ENCODE results near the gene DAGLA. TPM values are rescaled to one million over a fixed set of nuclear protein-coding genes. Genes with fewer than 3 reads are reported as not detected.

Gene DAGLA
- total RNA-seq, 1 experiment from 2014 or later: 8.6 TPM

- no peaks in the 10 kb centered on the region for H3F3A ChIP-seq (ENCODE audit: low read length, unreplicated experiment)
- intact Hi-C loops (cut with micrococcal nuclease): no loop called here
- no peaks in the 10 kb centered on the region for H3K79me2 ChIP-seq (ENCODE audit: low read length)
- H4K20me1 ChIP-seq (ENCODE audit: low read length): no peaks in the 10 kb centered on the region
- H3K4me1 ChIP-seq (ENCODE audit: insufficient read depth, low read length): peaks cover 62% of the 10 kb centered on the region
- no peak overlapping the region for H3K4me3 ChIP-seq (ENCODE audit: low read length)
- H3K9ac ChIP-seq (ENCODE audit: low read length): no peak overlapping the region
- no peak overlapping the region for H2AFZ ChIP-seq (ENCODE audit: low read length)
- BruUV-seq (replicated peaks): no TSS peak
- no peaks in the 10 kb centered on the region for H3K9me2 ChIP-seq (replicated peaks; ENCODE audit: low read length)
- no peaks in the 10 kb centered on the region for H3K27me3 ChIP-seq (ENCODE audit: low read length)
- no peak overlapping the region for H3K4me2 ChIP-seq (ENCODE audit: low read length)
- H3K27ac ChIP-seq (ENCODE audit: low read length): no peak overlapping the region
- CTCF ChIA-PET: no interaction called here
- no peak for ATAC-seq
- peaks cover 6% of the 10 kb centered on the region; the same call in 1 of the 2 replicates for H3K36me3 ChIP-seq (ENCODE audit: low read depth, low read length)
- H3K9me3 ChIP-seq (ENCODE audit: low read length): no peaks in the 10 kb centered on the region
- POLR2A ChIA-PET (ENCODE audit: unreplicated experiment): no interaction called here
- no peak for TF ChIP-seq EZH2phosphoT487 (IDR thresholded peaks at IDR 0.05; ENCODE audit: borderline replicate concordance, low read length)
- no peak for TF ChIP-seq EZH2 (IDR thresholded peaks at IDR 0.05; ENCODE audit: low read length, unreplicated experiment)
- TF ChIP-seq, protein P1, sequence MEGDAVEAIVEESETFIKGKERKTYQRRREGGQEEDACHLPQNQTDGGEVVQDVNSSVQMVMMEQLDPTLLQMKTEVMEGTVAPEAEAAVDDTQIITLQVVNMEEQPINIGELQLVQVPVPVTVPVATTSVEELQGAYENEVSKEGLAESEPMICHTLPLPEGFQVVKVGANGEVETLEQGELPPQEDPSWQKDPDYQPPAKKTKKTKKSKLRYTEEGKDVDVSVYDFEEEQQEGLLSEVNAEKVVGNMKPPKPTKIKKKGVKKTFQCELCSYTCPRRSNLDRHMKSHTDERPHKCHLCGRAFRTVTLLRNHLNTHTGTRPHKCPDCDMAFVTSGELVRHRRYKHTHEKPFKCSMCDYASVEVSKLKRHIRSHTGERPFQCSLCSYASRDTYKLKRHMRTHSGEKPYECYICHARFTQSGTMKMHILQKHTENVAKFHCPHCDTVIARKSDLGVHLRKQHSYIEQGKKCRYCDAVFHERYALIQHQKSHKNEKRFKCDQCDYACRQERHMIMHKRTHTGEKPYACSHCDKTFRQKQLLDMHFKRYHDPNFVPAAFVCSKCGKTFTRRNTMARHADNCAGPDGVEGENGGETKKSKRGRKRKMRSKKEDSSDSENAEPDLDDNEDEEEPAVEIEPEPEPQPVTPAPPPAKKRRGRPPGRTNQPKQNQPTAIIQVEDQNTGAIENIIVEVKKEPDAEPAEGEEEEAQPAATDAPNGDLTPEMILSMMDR (conservative IDR thresholded peaks at IDR 0.05; ENCODE audit: low read depth, low read length): no peak
- DNase-seq: no peak
Observed at GRCh38 chr11:61727401-61727811, 47.2 kb downstream of the DAGLA start.

- ChIA-PET POLR2A (ENCODE audit: unreplicated experiment) (interaction anchor here (0.7 kb wide), 1 partner anchor 37 kb away, joined by 10 read pairs; no protein-coding TSS in a partner anchor), CTCF (interaction anchor here (0.6 kb wide), 2 partner anchors 31 to 220 kb away, joined by 4 to 8 read pairs; no protein-coding TSS in a partner anchor)
- Histone ChIP-seq H2AFZ (ENCODE audit: low read length) (no peak overlapping the region), H3K79me2 (ENCODE audit: low read length) (no peaks in the 10 kb centered on the region), H3K27ac (ENCODE audit: low read length) (peak overlapping the region; percentile 75), H3K9me3 (ENCODE audit: low read length) (no peaks in the 10 kb centered on the region), H3K4me1 (ENCODE audit: insufficient read depth, low read length) (peaks cover 71% of the 10 kb centered on the region), H3K4me2 (ENCODE audit: low read length) (peak overlapping the region; percentile 38), H4K20me1 (ENCODE audit: low read length) (peaks cover 4% of the 10 kb centered on the region; the same call in 1 of the 2 replicates), H3K4me3 (ENCODE audit: low read length) (no peak overlapping the region), H3K27me3 (ENCODE audit: low read length) (no peaks in the 10 kb centered on the region), H3K9ac (ENCODE audit: low read length) (0 out of 2 replicates have a peak overlapping the region, but pooled peaks have one; percentile 9), H3K36me3 (ENCODE audit: low read depth, low read length) (peaks cover 6% of the 10 kb centered on the region; the same call in 1 of the 2 replicates), H3F3A (ENCODE audit: low read length, unreplicated experiment) (no peaks in the 10 kb centered on the region), H3K9me2 (replicated peaks; ENCODE audit: low read length) (no peaks in the 10 kb centered on the region)
- TF ChIP-seq EZH2phosphoT487 (IDR thresholded peaks at IDR 0.05; ENCODE audit: borderline replicate concordance, low read length): no peak
- TF ChIP-seq, protein P1 (conservative IDR thresholded peaks at IDR 0.05; ENCODE audit: low read depth, low read length): peak; percentile 35; the same call in 1 of the 2 replicates
- intact Hi-C loops (cut with micrococcal nuclease): no loop called here
- ATAC-seq: no peak
- peak; percentile 35 for DNase-seq
- no TSS peak for BruUV-seq (replicated peaks)
Observed at GRCh38 chr11:61728066-61728939, 48.1 kb downstream of the DAGLA start.

GRCh38 chr11:61728940-61729219 is 48.7 kb downstream of the DAGLA start:
- CTCF ChIA-PET: interaction anchor here (0.6 kb wide), 2 partner anchors 18 to 220 kb away, joined by 3 to 8 read pairs; no protein-coding TSS in a partner anchor
- Histone ChIP-seq H3K9ac (ENCODE audit: low read length) (peak overlapping the region; percentile 48), H3K4me2 (ENCODE audit: low read length) (peak overlapping the region; percentile 61), H3K79me2 (ENCODE audit: low read length) (no peaks in the 10 kb centered on the region), H3K4me1 (ENCODE audit: insufficient read depth, low read length) (peaks cover 71% of the 10 kb centered on the region), H3K9me3 (ENCODE audit: low read length) (no peaks in the 10 kb centered on the region), H3K27ac (ENCODE audit: low read length) (peak overlapping the region; percentile 75), H3K27me3 (ENCODE audit: low read length) (no peaks in the 10 kb centered on the region), H3F3A (ENCODE audit: low read length, unreplicated experiment) (no peaks in the 10 kb centered on the region), H3K4me3 (ENCODE audit: low read length) (no peak overlapping the region), H3K9me2 (replicated peaks; ENCODE audit: low read length) (no peaks in the 10 kb centered on the region), H4K20me1 (ENCODE audit: low read length) (peaks cover 4% of the 10 kb centered on the region; the same call in 1 of the 2 replicates), H3K36me3 (ENCODE audit: low read depth, low read length) (peaks cover 6% of the 10 kb centered on the region; the same call in 1 of the 2 replicates), H2AFZ (ENCODE audit: low read length) (no peak overlapping the region)
- intact Hi-C loops (cut with micrococcal nuclease): no loop called here
- ATAC-seq: peak; percentile 35
- peak; percentile 90 for DNase-seq
- POLR2A ChIA-PET (ENCODE audit: unreplicated experiment): interaction anchor here (0.7 kb wide), 1 partner anchor 36 kb away, joined by 10 read pairs; no protein-coding TSS in a partner anchor
- no peak for TF ChIP-seq EZH2phosphoT487 (IDR thresholded peaks at IDR 0.05; ENCODE audit: borderline replicate concordance, low read length)
- TF ChIP-seq, protein P1 (conservative IDR thresholded peaks at IDR 0.05; ENCODE audit: low read depth, low read length): no peak
- TF ChIP-seq EZH2 (IDR thresholded peaks at IDR 0.05; ENCODE audit: low read length, unreplicated experiment): no peak
- BruUV-seq (replicated peaks): no TSS peak

Measured in PC-3 (cell line).